ENCODE measurements around the gene ARMH4.

- TF ChIP-seq CTCF (optimal IDR thresholded peaks at IDR 0.05 in 1 of 3, IDR thresholded peaks at IDR 0.05 in 1 of 3, conservative IDR thresholded peaks at IDR 0.05 in 1 of 3; ENCODE audit: extremely low read depth in 1 of 3, insufficient read depth in 2 of 3, low read length in 3 of 3): no peak
- no peak for TF ChIP-seq EZH2 (IDR thresholded peaks at IDR 0.05; ENCODE audit: low read length)
Observed at GRCh38 chr14:58026967-58027366, 125.0 kb downstream of the ARMH4 start.

Data from keratinocyte (primary cell).